Motor neuron (in vitro differentiated cells): ENCODE results near the gene SART3. TPM values are rescaled to one million over a fixed set of nuclear protein-coding genes. Genes with fewer than 3 reads are reported as not detected.
"Not testable (repeated sequence)": the region's sequence is repeated elsewhere in the genome, so short reads cannot be mapped to it uniquely, and the experiment has no call there.

Source experiments
- ATAC-seq, 8 experiments: fragments of 200-7000 bp; cut with Tn5 transposase; replicated peaks in 6 of 8; 2 replicates each; pipeline ENCODE4 v1.8.0; 2021; ENCODE audit warnings: mild to moderate bottlenecking in 8 of 8, moderate library complexity in 8 of 8
- H3K27ac ChIP-seq, 2 donors: fragments of 250-450 bp; sonication (Bioruptor Pico); 2 replicates each; pipeline ENCODE4 v1.9.0; 2021; ENCODE audit warnings: antibody characterized with exemption in 2 of 2, mild to moderate bottlenecking in 2 of 2, moderate library complexity in 1 of 2
- H3K4me1 ChIP-seq, 2 donors: fragments of 250-450 bp; sonication (Bioruptor Pico); replicated peaks in 1 of 2; 2 replicates each; pipeline ENCODE4 v1.6.1; 2021; ENCODE audit warnings: antibody characterized with exemption in 2 of 2, mild to moderate bottlenecking in 2 of 2, moderate library complexity in 1 of 2
- H3K4me3 ChIP-seq, 5 donors: fragments of 250-450 bp; sonication (Bioruptor Pico); 2 replicates each; pipeline ENCODE4 v1.9.0; 2021; ENCODE audit warnings: antibody characterized with exemption in 5 of 5, mild to moderate bottlenecking in 5 of 5, moderate library complexity in 4 of 5
- WGBS, 10 experiments: fragments of 450-650 bp; shearing (Covaris generic); methylation state at CpG; one replicate each; pipeline ENCODE4 v1.0.0; 2022; 5-methylcytosine and 5-hydroxymethylcytosine counted together
- in situ Hi-C, 9 experiments: fragments of 400-800 bp; cut with MboI; loops; one replicate each; pipeline ENCODE4 v1.15.0; 2021; ENCODE audit warnings: low sequenced_read_pairs in 9 of 9, low pct_unique_long_range_greater_than_20kb in 2 of 9; ENCODE audit not compliant: unreplicated experiment in 9 of 9
- total RNA-seq, 8 experiments: library from RNA; unstranded; fragments of 300-600 nt; gene quantifications; 2 replicates each; pipeline versions ENCODE4 v1.2.3 to v1.2.4, GENCODE V29; 2022

Gene SART3
- total RNA-seq, 8 experiments from 2014 or later = 39.7 to 68.7 (median 46.1) TPM

DNA sequence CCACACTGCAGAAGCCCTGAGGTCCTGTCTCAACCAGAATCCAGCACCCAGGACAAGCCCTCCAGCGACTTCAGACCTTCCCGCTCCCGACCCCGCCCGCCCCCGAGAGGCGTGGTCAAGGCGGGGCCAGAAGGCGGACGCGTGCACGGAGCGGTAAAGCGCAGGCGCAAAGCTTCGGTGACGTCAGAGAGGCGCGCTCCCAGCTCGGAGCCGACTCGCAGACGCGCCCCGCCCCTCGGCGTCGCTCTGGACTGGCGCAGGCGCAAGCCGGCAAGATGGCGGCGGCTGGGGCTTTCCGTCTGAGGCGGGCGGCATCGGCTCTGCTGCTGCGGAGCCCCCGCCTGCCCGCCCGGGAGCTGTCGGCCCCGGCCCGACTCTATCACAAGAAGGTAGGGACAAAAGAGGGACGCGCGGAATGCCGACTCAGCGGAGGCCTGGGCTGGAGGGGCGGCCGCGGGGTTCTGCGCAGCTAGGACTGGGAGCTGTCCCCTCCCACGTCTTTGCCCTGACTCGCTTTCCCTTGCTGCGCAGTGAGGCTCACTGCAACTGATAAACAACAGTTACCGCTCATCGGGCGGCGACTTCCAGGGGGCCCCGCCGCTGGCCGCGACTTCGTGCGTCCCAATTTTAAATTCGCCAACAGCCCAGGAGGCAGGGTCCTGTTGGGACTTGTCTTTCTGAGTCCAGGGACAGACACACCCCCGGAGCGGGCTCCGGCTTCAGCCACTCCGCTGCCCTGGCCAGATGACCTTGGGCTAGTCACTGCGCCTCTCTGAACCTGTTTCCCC, 1.6 kb upstream of the SART3 start, which contains the start of gene ISCU:
ISCU (plus strand) TSS at position 249 of the 788 bp plus-strand sequence; CDS start at position 276, 27 bp downstream.
- peak within 1 kb of the TSS; percentile 86 to 96 (median 88) for H3K4me3 ChIP-seq
- 0% methylated on average over 1 to 5 of the region's 72 CpGs; no CpG with 5 or more reads in 5 of the 10 experiments for WGBS, 10 experiments
- in situ Hi-C loops = loop anchor here in 2 of 9 experiments (5.0 to 10.0 kb wide), 2 partner anchors 52 to 55 kb away; no protein-coding TSS in a partner anchor
- H3K27ac ChIP-seq = peak within 1 kb of the TSS; percentile 91 to 98
- peak; percentile 59 to 89 (median 84) for ATAC-seq
- H3K4me1 ChIP-seq = peaks cover 9 to 10% of the 10 kb centered on the region in 2 donors

DNA sequence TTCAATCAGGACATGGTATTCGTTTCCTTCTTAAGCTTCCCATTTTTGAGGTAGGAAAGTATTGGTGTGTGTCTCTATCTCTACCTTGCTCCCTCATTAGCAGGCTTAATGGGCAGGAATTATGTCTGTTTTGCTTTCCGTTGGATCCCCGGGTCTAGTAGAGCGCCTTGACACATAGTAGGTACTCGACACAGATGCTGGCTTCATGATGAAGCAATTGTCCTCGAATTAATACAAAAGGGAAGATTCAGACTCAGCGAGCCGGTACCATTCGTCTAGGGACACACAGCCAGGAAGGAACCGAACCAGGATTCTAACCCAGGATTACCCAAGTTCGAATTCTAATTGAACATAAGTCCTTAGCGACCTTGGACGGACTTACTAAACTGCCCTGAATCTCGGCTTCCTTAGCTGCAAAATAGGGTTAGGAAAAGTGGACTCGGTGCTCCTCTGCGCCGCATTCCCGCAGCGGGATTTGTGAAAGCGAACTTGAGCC, 927 bp upstream of the SART3 start:
- peak overlapping the region; percentile 91 to 98 for H3K27ac ChIP-seq
- WGBS, 10 experiments = 0 to 5% (median 0%) methylated on average over 1 to 14 of the region's 20 CpGs; no CpG with 5 or more reads in 1 of the 10 experiments
- peak overlapping the region; percentile 86 to 96 (median 88) for H3K4me3 ChIP-seq
- ATAC-seq = peak in 2 of 8 experiments; percentile 2 to 12
- peaks cover 9 to 10% of the 10 kb centered on the region in 2 donors for H3K4me1 ChIP-seq
- in situ Hi-C loops = loop anchor here in 2 of 9 experiments (5.0 to 10.0 kb wide), 2 partner anchors 53 to 55 kb away; no protein-coding TSS in a partner anchor

DNA sequence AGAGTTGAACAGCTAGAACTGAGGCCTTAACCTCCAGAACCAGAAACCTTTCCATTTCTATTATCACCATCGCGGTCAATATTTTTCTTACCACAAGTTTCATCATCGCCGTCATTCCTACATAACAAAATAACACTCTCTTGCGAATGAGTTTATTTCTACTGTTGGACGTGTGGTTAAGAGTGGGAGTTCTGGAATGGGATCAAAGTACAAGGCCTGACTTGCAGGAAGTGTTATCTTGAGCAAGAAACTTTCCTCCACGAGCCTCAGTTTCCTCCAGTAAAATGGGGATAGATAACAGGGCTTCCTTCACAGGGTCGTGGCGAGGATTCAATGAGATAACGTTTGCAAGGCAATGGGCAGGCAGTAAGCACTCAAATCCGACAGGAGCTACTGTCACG, 652 bp downstream of the SART3 start:
- Histone ChIP-seq H3K4me3 (peak overlapping the region; percentile 86 to 96 (median 88)), H3K27ac (peak overlapping the region; percentile 91 to 98), H3K4me1 (peaks cover 9 to 10% of the 10 kb centered on the region in 2 donors)
- ATAC-seq = no peak
- 0 to 9% (median 0%) methylated on average over 1 to 12 of the region's 12 CpGs; no CpG with 5 or more reads in 1 of the 10 experiments for WGBS, 10 experiments
- in situ Hi-C loops = loop anchor here in 2 of 9 experiments (5.0 to 10.0 kb wide), 2 partner anchors 54 to 57 kb away; no protein-coding TSS in a partner anchor

DNA sequence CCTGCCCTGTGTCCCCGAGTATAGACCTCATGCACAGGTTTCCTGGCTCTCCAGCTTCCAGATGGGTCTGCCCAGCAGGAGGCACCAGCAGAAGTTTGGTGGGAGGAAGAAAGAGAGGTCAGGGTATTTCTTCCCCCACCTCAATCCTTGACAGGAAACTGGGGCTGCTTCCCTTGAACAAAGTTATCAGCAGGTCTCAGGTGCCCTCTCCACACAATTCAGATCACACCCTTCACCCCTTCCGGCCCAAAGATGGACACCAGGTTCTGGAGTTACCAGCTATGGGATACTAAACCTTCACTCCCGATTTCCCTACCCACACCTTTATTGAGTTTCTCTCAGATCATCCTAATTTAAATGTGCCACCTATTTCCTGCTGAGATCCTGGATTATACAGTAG, 1.2 kb downstream of the SART3 start:
- peaks cover 9 to 12% of the 10 kb centered on the region in 2 donors for H3K4me1 ChIP-seq
- in situ Hi-C loops = loop anchor here in 2 of 9 experiments (5.0 to 10.0 kb wide), 2 partner anchors 55 to 58 kb away; no protein-coding TSS in a partner anchor
- ATAC-seq = no peak
- H3K27ac ChIP-seq = no peak overlapping the region
- 20 to 100% (median 45%) methylated on average over 1 to 3 of the region's 3 CpGs; no CpG with 5 or more reads in 2 of the 10 experiments for whole genome bisulfite sequencing, 10 experiments
- peak overlapping the region; percentile 86 to 96 (median 88) for H3K4me3 ChIP-seq

DNA sequence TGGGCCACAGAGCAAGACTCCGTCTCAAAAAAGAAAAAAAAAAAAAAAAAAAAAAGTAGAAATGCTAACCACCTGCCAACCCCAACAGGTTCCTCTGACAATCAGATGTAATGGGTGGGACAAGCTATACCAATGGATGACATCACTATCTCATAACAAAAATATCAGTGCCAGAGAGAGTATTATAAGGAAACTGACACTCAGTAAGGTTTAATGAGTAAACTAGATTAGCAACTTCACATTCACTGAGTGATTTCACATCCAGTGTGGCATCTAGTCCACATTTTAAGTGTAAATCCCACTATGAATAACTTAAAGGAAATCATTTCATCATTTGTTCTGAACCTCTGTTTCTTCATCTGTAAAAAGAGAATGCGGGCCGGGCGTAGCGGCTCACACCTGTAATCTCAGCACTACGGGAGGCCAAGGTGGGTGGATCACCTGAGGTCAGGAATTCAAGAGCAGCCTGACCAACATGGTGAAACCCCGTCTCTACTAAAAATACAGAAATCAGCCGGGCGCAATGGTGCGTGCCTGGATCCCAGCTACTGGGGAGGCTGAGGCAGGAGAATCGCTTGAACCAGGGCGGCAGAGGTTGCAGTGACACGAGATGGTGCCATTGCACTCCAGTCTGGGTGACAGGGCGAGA, 1.8 kb downstream of the SART3 start:
- Histone ChIP-seq H3K4me3 (peak overlapping the region in 1 of 5 donors; percentile 96), H3K4me1 (peaks cover 9 to 14% of the 10 kb centered on the region in 2 donors), H3K27ac (no peak overlapping the region)
- ATAC-seq = no peak
- in situ Hi-C loops = no loop called here
- 77 to 100% (median 92%) methylated on average over 1 to 5 of the region's 14 CpGs; no CpG with 5 or more reads in 3 of the 10 experiments for WGBS, 10 experiments

DNA sequence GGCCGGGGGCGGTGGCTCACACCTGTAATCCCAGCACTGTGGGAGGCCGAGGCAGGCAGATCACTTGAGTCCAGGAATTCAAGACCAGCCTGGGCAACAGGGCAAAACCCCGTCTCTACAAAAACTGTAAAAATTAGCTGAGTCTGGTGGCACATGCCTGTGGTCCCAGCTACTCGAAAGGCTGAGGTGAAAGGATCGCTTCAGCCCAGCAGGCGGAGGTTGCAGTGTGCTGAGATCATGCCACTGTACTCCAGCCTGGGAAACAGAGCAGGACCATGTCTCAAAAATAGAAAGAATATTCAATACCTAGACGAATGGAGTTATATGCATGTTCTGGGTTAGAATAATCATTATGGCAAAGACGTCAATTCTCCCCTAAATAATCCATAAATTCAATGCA, 5.6 kb downstream of the SART3 start:
- in situ Hi-C loops, H3K27ac ChIP-seq, H3K4me3 ChIP-seq: not testable (repeated sequence)
- H3K4me1 ChIP-seq = peaks cover 7 to 12% of the 10 kb centered on the region in 2 donors
- ATAC-seq = peak in 1 of 8 experiments; percentile 55
- 11 to 98% (median 91%) methylated on average over 3 to 9 of the region's 9 CpGs for WGBS, 10 experiments

DNA sequence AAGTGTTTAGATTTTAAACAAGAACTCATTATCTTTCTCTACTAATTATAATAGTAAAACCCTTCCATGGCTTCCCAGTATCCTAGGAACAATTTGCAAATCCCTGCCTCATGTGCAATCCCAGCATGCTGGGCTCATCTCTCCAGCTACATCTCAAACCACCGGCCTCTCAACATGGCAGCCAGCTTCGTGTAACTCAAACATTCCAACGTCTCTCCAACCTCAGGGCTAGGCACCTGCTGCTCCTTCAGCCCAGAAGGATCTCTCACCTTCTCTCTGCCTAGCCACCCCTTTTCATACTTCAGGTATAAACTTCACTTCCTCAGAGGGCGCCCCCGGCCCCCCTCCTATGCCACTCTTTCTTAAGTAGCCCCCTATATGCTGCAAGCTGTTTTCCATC, 7.2 kb downstream of the SART3 start:
- 80 to 100% (median 100%) methylated on average over 1 to 2 of the region's 5 CpGs; no CpG with 5 or more reads in 5 of the 10 experiments for WGBS, 10 experiments
- Histone ChIP-seq H3K27ac (no peak overlapping the region), H3K4me3 (no peak overlapping the region), H3K4me1 (peaks cover 0 to 3% of the 10 kb centered on the region in 2 donors)
- in situ Hi-C loops = no loop called here
- ATAC-seq = no peak

DNA sequence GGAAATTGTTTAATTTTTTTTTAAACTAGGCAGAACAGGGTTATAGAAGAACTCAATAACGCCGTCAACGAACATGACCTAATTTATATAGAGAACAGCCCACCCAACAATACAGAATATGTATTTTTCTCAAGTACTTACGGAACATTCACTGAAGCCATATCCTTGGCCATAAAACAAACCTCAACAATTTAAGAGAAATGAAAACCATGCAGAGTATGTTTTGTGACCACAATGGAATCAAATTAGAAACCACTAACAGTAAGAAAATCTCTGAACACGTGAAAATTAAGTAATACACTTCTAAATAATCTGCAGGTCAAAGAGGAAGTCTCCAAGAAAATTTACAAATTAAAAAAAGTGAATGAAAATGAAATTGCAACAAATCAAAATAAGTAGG, 9.4 kb downstream of the SART3 start:
- in situ Hi-C loops = no loop called here
- Histone ChIP-seq H3K4me3 (no peak overlapping the region), H3K4me1 (peaks cover 0 to 3% of the 10 kb centered on the region in 2 donors), H3K27ac (no peak overlapping the region)
- no peak for ATAC-seq
- WGBS, 10 experiments = 41 to 100% (median 92%) methylated on average over 1 to 5 of the region's 5 CpGs

DNA sequence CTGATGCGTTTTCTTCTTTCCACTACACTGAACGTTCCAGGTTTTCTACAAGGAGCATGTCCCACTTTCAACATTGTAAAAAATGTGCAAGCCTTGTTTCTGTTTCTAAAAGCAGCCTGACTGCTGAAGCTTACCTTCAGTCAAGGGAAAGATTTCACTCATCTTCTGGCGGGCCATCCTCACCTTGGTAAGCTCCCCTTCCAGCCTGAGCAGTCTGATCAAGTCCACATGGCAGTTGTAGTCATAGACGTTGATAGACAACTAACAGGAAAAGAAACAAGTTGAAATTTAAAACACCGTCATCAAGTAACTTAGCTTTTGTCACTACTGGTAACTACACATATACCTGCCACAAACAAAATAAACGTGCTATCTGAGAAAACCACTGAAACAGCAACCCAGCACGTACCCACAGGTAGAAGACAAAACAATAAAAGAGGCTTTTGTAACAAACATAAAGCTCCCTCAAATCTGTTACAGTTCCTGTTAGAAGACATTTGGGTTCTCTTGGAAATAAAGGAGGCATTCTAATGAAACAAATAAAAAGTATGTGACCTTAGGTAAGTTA, 11.9 kb downstream of the SART3 start:
- Histone ChIP-seq H3K4me3 (no peak overlapping the region), H3K4me1 (no peaks in the 10 kb centered on the region), H3K27ac (no peak overlapping the region)
- in situ Hi-C loops = loop anchor here in 1 of 9 experiments (25.0 kb wide), 1 partner anchor 812 kb away; no protein-coding TSS in a partner anchor
- 18 to 91% (median 77%) methylated on average over 3 to 7 of the region's 7 CpGs; no CpG with 5 or more reads in 1 of the 10 experiments for WGBS, 10 experiments
- ATAC-seq = no peak

DNA sequence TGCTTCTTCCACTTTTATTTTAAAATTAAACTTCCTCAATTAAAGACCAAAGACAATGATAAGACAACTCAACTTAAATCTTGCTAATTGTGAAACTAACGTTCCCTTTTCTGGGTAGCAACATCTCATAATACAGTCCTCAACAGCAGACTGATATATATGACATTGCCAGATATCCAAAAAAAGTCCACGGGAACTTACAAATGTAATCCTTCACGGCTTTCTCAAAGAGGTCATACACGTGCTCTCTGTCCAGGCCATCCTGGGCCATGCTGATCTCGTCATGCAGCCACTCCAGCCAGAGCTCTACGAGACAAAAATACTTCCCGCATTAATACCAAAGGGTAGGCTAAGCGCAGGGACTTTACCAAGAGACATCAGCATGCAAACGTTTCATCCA, 13.3 kb downstream of the SART3 start:
- 73 to 100% (median 89%) methylated on average over 4 to 9 of the region's 9 CpGs; no CpG with 5 or more reads in 1 of the 10 experiments for WGBS, 10 experiments
- no peaks in the 10 kb centered on the region for H3K4me1 ChIP-seq
- no peak for ATAC-seq
- H3K27ac ChIP-seq = no peak overlapping the region
- no peak overlapping the region for H3K4me3 ChIP-seq
- in situ Hi-C loops = loop anchor here in 1 of 9 experiments (25.0 kb wide), 1 partner anchor 810 kb away; no protein-coding TSS in a partner anchor

DNA sequence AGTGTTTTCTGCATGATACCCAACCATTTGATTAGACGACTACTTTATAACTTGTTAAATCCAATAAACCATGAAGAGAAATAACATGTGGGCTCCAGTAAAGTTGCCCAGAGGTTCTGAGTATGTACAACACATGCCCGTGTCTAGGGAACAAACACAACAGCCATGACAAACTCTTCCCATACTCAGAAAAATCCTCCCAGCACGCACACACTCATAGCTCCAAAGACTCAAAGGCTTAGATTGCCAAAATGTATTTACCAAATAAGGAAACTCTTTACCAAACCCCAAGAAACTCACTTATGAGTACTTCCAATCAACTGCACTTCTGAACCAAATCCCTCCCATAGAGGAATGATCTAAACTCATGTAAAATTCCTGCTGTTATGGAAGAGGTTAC, 17.3 kb downstream of the SART3 start:
- no peak for ATAC-seq
- in situ Hi-C loops = loop anchor here in 1 of 9 experiments (25.0 kb wide), 1 partner anchor 806 kb away; no protein-coding TSS in a partner anchor
- H3K27ac ChIP-seq = no peak overlapping the region
- H3K4me1 ChIP-seq = no peaks in the 10 kb centered on the region
- no peak overlapping the region for H3K4me3 ChIP-seq
- WGBS, 10 experiments = 44 to 100% (median 86%) methylated on average over 1 to 3 of the region's 3 CpGs; no CpG with 5 or more reads in 1 of the 10 experiments

DNA sequence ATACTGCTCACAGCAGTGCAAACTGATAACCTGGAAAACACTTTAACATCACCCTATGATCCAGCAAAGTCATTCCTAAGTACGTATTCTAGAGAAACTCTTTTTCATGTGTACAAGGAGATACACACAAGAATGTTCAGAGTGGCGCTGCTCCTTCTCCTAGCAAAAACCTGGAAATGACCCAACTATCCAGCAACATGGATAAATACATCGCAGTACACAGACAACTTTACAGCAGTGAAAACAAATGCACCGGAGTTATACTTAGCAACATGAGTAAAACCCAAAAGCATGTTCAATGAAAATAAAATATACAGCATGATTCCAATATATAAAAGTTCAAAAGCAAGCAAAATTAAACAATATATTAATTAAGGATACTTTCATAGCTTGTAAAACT, 18.7 kb downstream of the SART3 start:
- in situ Hi-C loops = loop anchor here in 1 of 9 experiments (25.0 kb wide), 1 partner anchor 805 kb away; no protein-coding TSS in a partner anchor
- WGBS, 10 experiments = 50 to 100% (median 90%) methylated on average over 2 to 4 of the region's 4 CpGs

More for the DNA sequence above, 18.7 kb downstream of the SART3 start:
- no peak overlapping the region for H3K27ac ChIP-seq
- no peak overlapping the region for H3K4me3 ChIP-seq
- ATAC-seq = no peak
- H3K4me1 ChIP-seq = no peaks in the 10 kb centered on the region
